B cell (primary cell): ENCODE results near the gene MOV10L1. TPM values are rescaled to one million over a fixed set of nuclear protein-coding genes. Genes with fewer than 3 reads are reported as not detected.

Experiments
- ATAC-seq: fragments of 200-7000 bp; cut with Tn5 transposase; one replicate; pipeline ENCODE4 v1.10.0; 2021; ENCODE audit warnings: low read depth, mild to moderate bottlenecking, moderate number of reproducible peaks, moderate library complexity
- CTCF ChIA-PET: fragments of 350-600 bp; sonication (Branson Sonifier 250); formaldehyde crosslinking; loops from one replicate; lab custom pipeline; 2021; ENCODE audit warnings: antibody characterized with exemption, inconsistent platforms; lab: Charles Lee
- POLR2A ChIA-PET: fragments of 350-600 bp; sonication (Branson Sonifier 250); formaldehyde crosslinking; loops from one replicate; lab custom pipeline; 2021; ENCODE audit warnings: antibody characterized with exemption; lab: Charles Lee
- DNase-seq: peaks from one replicate; pipeline ENCODE4 v3.0.0; 2013
- H2AFZ ChIP-seq: 2 replicates; pipeline ENCODE4 v1.6.1; 2012; ENCODE audit warnings: mild to moderate bottlenecking, low read depth, low read length; ENCODE audit not compliant: insufficient read depth, poor library complexity, severe bottlenecking
- H3K27ac ChIP-seq, 2 donors: 1 replicate in 1 of 2; 2 replicates in 1 of 2; pipeline ENCODE4 v1.5.1; 2012 to 2013; ENCODE audit warnings: low read length in 2 of 2, mild to moderate bottlenecking in 2 of 2, moderate library complexity in 1 of 2
- H3K27me3 ChIP-seq, 4 experiments: fragments of 200-600 bp in 1 of 4; sonication (generic) in 1 of 4; replicated peaks in 1 of 4; 1 replicate in 2 of 4; 2 replicates in 2 of 4; pipeline versions ENCODE4 v1.6.1 to v1.7.0; 2013 to 2016; ENCODE audit warnings: low read length in 3 of 4, mild to moderate bottlenecking in 2 of 4, mixed read lengths in 1 of 4, moderate library complexity in 1 of 4; ENCODE audit not compliant: insufficient read depth in 4 of 4, control insufficient read depth in 3 of 4; ENCODE audit errors: control extremely low read depth in 1 of 4
- H3K36me3 ChIP-seq, 2 experiments: replicated peaks in 1 of 2; 1 replicate in 1 of 2; 2 replicates in 1 of 2; pipeline versions ENCODE4 v1.6.1 to v1.7.1; 2013; ENCODE audit warnings: low read length in 1 of 2; ENCODE audit not compliant: insufficient read depth in 2 of 2, control insufficient read depth in 1 of 2; ENCODE audit errors: control extremely low read depth in 1 of 2, extremely low read depth in 1 of 2
- H3K4me1 ChIP-seq, 2 donors: fragments of 200-600 bp in 1 of 2; sonication (generic) in 1 of 2; 1 replicate in 1 of 2; 2 replicates in 1 of 2; pipeline versions ENCODE4 v1.5.1 to v1.6.1; 2013 to 2017; ENCODE audit warnings: low read length in 2 of 2; ENCODE audit not compliant: control insufficient read depth in 2 of 2, insufficient read depth in 2 of 2
- H3K4me2 ChIP-seq: replicated peaks from 2 replicates; pipeline ENCODE3; 2012; ENCODE audit warnings: mild to moderate bottlenecking, low read depth, low read length; ENCODE audit not compliant: poor library complexity, severe bottlenecking
- H3K4me3 ChIP-seq, 5 experiments: fragments of 200-600 bp in 1 of 5; sonication (generic) in 1 of 5; 1 replicate in 3 of 5; 2 replicates in 2 of 5; pipeline versions ENCODE4 v1.5.1 to v1.7.0; 2011 to 2016; ENCODE audit warnings: low read length in 4 of 5, mild to moderate bottlenecking in 4 of 5, low read depth in 2 of 5, control low read depth in 1 of 5, moderate library complexity in 1 of 5; ENCODE audit not compliant: insufficient read depth in 1 of 5; ENCODE audit errors: control extremely low read depth in 1 of 5, extremely low read depth in 1 of 5
- H3K79me2 ChIP-seq: fragments of 200-600 bp; sonication (generic); one replicate; pipeline ENCODE4 v1.6.0; 2016; ENCODE audit warnings: low read length; ENCODE audit not compliant: control insufficient read depth, insufficient read depth
- H3K9ac ChIP-seq: fragments of 200-600 bp; sonication (generic); 2 replicates; pipeline ENCODE4 v1.6.1; 2017; ENCODE audit warnings: mild to moderate bottlenecking, low read length, moderate library complexity
- H3K9me3 ChIP-seq, 3 donors: one replicate each; pipeline versions ENCODE4 v1.6.1 to v1.7.1; 2013; ENCODE audit warnings: low read length in 2 of 3; ENCODE audit not compliant: control insufficient read depth in 2 of 3, insufficient read depth in 1 of 3; ENCODE audit errors: control extremely low read depth in 1 of 3
- H4K20me1 ChIP-seq: 2 replicates; pipeline ENCODE4 v1.6.0; 2012; ENCODE audit warnings: mild to moderate bottlenecking, low read length; ENCODE audit not compliant: insufficient read depth, control insufficient read depth, poor library complexity, severe bottlenecking
- H3K27ac Mint-ChIP-seq: one replicate; pipeline ENCODE4 v1.8.0; 2021; ENCODE audit warnings: mixed read lengths
- H3K27me3 Mint-ChIP-seq: one replicate; pipeline ENCODE4 v1.8.0; 2021; ENCODE audit warnings: mixed read lengths
- H3K4me1 Mint-ChIP-seq: one replicate; pipeline ENCODE4 v1.8.0; 2021; ENCODE audit warnings: mixed read lengths
- H3K4me3 Mint-ChIP-seq: one replicate; pipeline ENCODE4 v1.8.0; 2021; ENCODE audit warnings: mixed read lengths
- H3K9me3 Mint-ChIP-seq: one replicate; pipeline ENCODE4 v1.8.0; 2022; ENCODE audit warnings: mixed read lengths; ENCODE audit not compliant: insufficient read depth
- CTCF ChIP-seq: fragments of 200-600 bp; IDR thresholded peaks from one replicate; pipeline ENCODE4 v1.8.0; 2022; ENCODE audit warnings: antibody characterized with exemption, mild to moderate bottlenecking
- EZH2 ChIP-seq: IDR thresholded peaks from 2 replicates; pipeline ENCODE4 v1.6.1; 2012; ENCODE audit warnings: borderline replicate concordance, low read depth, mild to moderate bottlenecking, moderate library complexity, low read length; ENCODE audit not compliant: insufficient read depth, poor library complexity, severe bottlenecking
- WGBS: methylation state at CpG from one replicate; pipeline ENCODE4 v1.1.5; 2013; ENCODE audit warnings: missing lambda C conversion rate; ENCODE audit not compliant: insufficient coverage; 5-methylcytosine and 5-hydroxymethylcytosine counted together
- intact Hi-C: fragments of 100-400 bp; cut with micrococcal nuclease; formaldehyde crosslinking; loops from one replicate; pipeline ENCODE4 v1.10.0; 2022
- polyA plus RNA-seq: library from polyadenylated mRNA; depleted of rRNA; stranded (reverse); fragments of >200 nt; gene quantifications from 2 replicates; pipeline ENCODE4 v1.2.3, GENCODE V29; 2012
- total RNA-seq, 2 donors: library from RNA; stranded (reverse); fragments of 120-200 nt in 1 of 2; gene quantifications; 1 replicate in 1 of 2; 2 replicates in 1 of 2; pipeline versions ENCODE4 v1.2.3 to v1.2.4, GENCODE V29; 2013 to 2022

MOV10L1 gene
- total and polyA plus RNA-seq, 2 donors (not counting 1 experiment from before 2014, with no cell fraction given): not detected

DNA sequence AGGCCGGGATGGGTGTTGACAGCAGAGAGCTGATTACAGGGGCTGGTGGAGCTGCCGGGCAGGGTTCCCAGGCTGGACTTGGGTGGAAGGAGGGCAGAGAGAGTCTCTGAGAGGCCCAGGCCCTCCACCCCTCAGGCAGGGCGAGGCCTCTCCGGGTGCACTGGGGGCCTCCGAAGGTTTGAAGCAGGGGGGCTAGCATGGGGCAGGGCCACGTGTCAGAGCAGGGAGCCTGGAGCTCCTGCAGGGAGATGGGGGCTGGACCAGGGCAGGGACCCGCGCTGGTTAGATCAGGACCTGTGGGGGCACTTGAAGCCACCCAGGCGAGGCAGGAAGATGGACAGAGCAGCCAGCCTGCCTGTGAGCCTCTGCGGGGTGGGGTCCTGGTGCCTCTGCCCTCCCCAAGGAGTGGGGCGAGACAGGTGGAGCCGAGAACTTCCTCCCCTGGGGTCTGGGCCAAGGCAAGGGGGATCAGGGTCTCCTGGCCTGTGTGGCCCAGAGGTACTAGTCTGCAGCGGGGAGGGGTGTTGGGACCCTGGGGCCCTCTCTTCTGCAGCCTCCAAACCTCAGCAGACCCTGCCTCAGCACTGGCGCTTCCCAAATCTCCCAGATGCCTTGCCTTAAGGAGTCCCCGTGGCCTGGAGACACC, 81.6 kb downstream of the MOV10L1 start:
- peaks cover 31 to 33% of the 10 kb centered on the region in 2 donors for H3K4me1 ChIP-seq
- H3K79me2 ChIP-seq: no peaks in the 10 kb centered on the region
- WGBS: 84% methylated on average over 15 of the region's 15 CpGs
- ATAC-seq (no peak), DNase-seq (no peak)
- no peaks in the 10 kb centered on the region for H3K36me3 ChIP-seq
- H3K27me3 Mint-ChIP-seq: peaks cover 25% of the 10 kb centered on the region
- peaks cover 0 to 27% (median 18%) of the 10 kb centered on the region in 4 experiments for H3K27me3 ChIP-seq
- peak overlapping the region; percentile 68 for H3K27ac Mint-ChIP-seq
- H4K20me1 ChIP-seq: no peaks in the 10 kb centered on the region
- peak overlapping the region; percentile 74 for H3K4me3 Mint-ChIP-seq
- TF ChIP-seq CTCF (no peak), EZH2 (no peak)
- H3K9me3 Mint-ChIP-seq: no peaks in the 10 kb centered on the region
- H2AFZ ChIP-seq: no peak overlapping the region
- H3K4me2 ChIP-seq: peak overlapping the region; percentile 60
- no peaks in the 10 kb centered on the region for H3K9me3 ChIP-seq
- POLR2A ChIA-PET: interaction anchor here (0.6 to 8.0 kb wide), 3 partner anchors 20 to 65 kb away, joined by 3 to 54 read pairs (median 4); no protein-coding TSS in a partner anchor
- peaks cover 29% of the 10 kb centered on the region for H3K4me1 Mint-ChIP-seq
- intact Hi-C loops: no loop called here
- H3K9ac ChIP-seq: no peak overlapping the region
- no peak overlapping the region for H3K27ac ChIP-seq
- H3K4me3 ChIP-seq: no peak overlapping the region
- CTCF ChIA-PET: interaction anchor here (1.0 to 1.7 kb wide), 4 partner anchors 19 to 37 kb away, joined by 3 to 4 read pairs (median 4); no protein-coding TSS in a partner anchor

GRCh38 chr22:50171965-50172421, 82.2 kb downstream of the MOV10L1 start:
- no peak for DNase-seq
- H4K20me1 ChIP-seq: no peaks in the 10 kb centered on the region
- no peaks in the 10 kb centered on the region for H3K9me3 Mint-ChIP-seq

More at GRCh38 chr22:50171965-50172421, 82.2 kb downstream of the MOV10L1 start:
- Histone ChIP-seq H3K4me3 (no peak overlapping the region), H3K9me3 (peaks cover 0 to 2% (median 0%) of the 10 kb centered on the region in 3 donors), H3K9ac (no peak overlapping the region), H3K27me3 (peaks cover 0 to 27% (median 18%) of the 10 kb centered on the region in 4 experiments), H3K36me3 (no peaks in the 10 kb centered on the region), H2AFZ (no peak overlapping the region), H3K27ac (no peak overlapping the region), H3K79me2 (no peaks in the 10 kb centered on the region), H3K4me2 (no peak overlapping the region), H3K4me1 (peaks cover 33 to 36% of the 10 kb centered on the region in 2 donors)
- ChIA-PET CTCF (interaction anchor here (1.0 to 1.7 kb wide), 3 partner anchors 18 to 27 kb away, joined by 3 to 4 read pairs (median 4); no protein-coding TSS in a partner anchor), POLR2A (interaction anchor here (0.6 to 8.0 kb wide), 2 partner anchors 19 to 66 kb away, joined by 4 to 54 read pairs; no protein-coding TSS in a partner anchor)
- intact Hi-C loops: loop anchor here (2.0 kb wide), 2 partner anchors 19 to 39 kb away; no protein-coding TSS in a partner anchor
- TF ChIP-seq EZH2: no peak
- no peak for TF ChIP-seq CTCF
- WGBS: 90% methylated on average over 13 of the region's 13 CpGs
- Mint-ChIP-seq H3K4me1 (peaks cover 31% of the 10 kb centered on the region), H3K4me3 (peak overlapping the region; percentile 45), H3K27ac (no peak overlapping the region), H3K27me3 (peaks cover 27% of the 10 kb centered on the region)
- no peak for ATAC-seq
